ENCODE results near the gene SPATA32.
A peak's percentile ranks its signal among the peaks of the same experiment; 100 is the strongest.

Gene SPATA32

GRCh38 chr17:45293413-45294211 lies 31.7 kb upstream of the SPATA32 start:
- no peak overlapping the region for H3K4me3 ChIP-seq (ENCODE audit: control insufficient read depth, low read depth, low read length)
- TF ChIP-seq CTCF (IDR thresholded peaks at IDR 0.05; ENCODE audit: control insufficient read depth, insufficient read depth, low read depth, low read length, missing control alignments) = peak; percentile 34
- DNase-seq (ENCODE audit: low read depth) = peak; percentile 75

GRCh38 chr17:45292696-45293412 lies 31.0 kb upstream of the SPATA32 start:
- H3K4me3 ChIP-seq (ENCODE audit: control insufficient read depth, low read depth, low read length) = no peak overlapping the region
- no peak for DNase-seq (ENCODE audit: low read depth)
- TF ChIP-seq CTCF (IDR thresholded peaks at IDR 0.05; ENCODE audit: control insufficient read depth, insufficient read depth, low read depth, low read length, missing control alignments) = no peak

- no peak overlapping the region for H3K4me3 ChIP-seq (ENCODE audit: control insufficient read depth, low read depth, low read length)
- no peak for DNase-seq (ENCODE audit: low read depth)
- no peak for TF ChIP-seq CTCF (IDR thresholded peaks at IDR 0.05; ENCODE audit: control insufficient read depth, insufficient read depth, low read depth, low read length, missing control alignments)
These were observed 29.4 kb upstream of the SPATA32 start for GRCh38 chr17:45291171-45291805.

GRCh38 chr17:45290269-45290765 lies 28.4 kb upstream of the SPATA32 start:
- no peak for TF ChIP-seq CTCF (IDR thresholded peaks at IDR 0.05; ENCODE audit: control insufficient read depth, insufficient read depth, low read depth, low read length, missing control alignments)
- H3K4me3 ChIP-seq (ENCODE audit: control insufficient read depth, low read depth, low read length) = no peak overlapping the region
- no peak for DNase-seq (ENCODE audit: low read depth)

GRCh38 chr17:45289301-45290268 lies 27.7 kb upstream of the SPATA32 start:
- no peak for TF ChIP-seq CTCF (IDR thresholded peaks at IDR 0.05; ENCODE audit: control insufficient read depth, insufficient read depth, low read depth, low read length, missing control alignments)
- no peak for DNase-seq (ENCODE audit: low read depth)
- no peak overlapping the region for H3K4me3 ChIP-seq (ENCODE audit: control insufficient read depth, low read depth, low read length)
